HG02678 (cell line): ENCODE data around the gene GPR108.

Source experiments
- ATAC-seq: cut with Tn5 transposase; IDR thresholded peaks from one replicate; pipeline ENCODE4 v1.9.1; 2021; ENCODE audit warnings: mild to moderate bottlenecking, moderate library complexity; ENCODE audit not compliant: unreplicated experiment

Gene GPR108

DNA sequence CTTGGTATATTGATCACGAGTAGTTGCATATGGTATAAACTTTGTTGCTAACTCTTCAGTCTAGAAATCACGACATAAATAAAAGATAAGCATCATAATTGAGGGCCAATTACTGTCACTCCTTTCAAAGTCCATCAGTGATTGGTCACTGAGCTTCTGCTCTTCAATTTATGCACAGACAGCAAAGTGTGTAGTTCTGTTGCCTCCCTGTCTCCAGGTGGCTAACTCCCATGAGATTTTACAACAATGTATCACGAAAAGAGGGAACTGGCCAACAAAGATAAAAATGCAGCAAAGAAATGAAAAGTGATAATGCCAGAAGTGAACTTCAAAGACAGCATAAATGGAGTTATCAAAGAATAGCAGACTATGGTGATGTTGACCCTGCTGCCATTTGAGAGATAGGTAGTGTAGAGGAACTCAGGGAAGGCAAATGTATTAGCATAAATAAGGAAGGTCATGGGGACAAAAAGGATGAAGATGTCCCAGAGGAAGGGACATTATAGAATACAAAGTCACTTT, 54.7 kb downstream of the GPR108 start:
- no peak for ATAC-seq

DNA sequence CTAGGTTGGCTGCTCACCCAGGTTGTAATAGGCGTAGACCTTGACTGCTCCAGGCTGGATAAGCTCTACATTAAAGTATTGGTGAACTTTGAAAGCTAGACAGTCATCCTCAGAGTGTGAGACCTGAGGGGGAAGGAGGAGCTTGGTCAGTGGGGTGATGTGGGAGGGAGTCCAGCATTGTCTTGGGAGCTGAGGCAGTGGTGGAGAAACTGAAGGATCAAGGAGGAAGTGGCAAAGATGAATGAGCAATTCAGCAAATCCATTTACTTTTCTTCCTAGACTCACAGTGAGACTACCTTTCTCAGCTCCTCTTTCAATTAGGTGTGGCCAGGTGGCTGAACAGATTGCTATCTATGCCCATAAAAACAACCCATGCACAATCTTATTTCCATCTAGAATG, 57.2 kb downstream of the GPR108 start:
- no peak for ATAC-seq
